Caki2 (cell line): Measurements from ENCODE around the gene ARHGAP4. TPM values are rescaled to one million over a fixed set of nuclear protein-coding genes. Genes with fewer than 3 reads are reported as not detected.

Experiments
- DNase-seq: peaks from one replicate; pipeline ENCODE4 v3.0.0-alpha.2; 2015; ENCODE audit warnings: low read depth
- in situ Hi-C: cut with HindIII; loops from 2 replicates; pipeline ENCODE4 v1.10.0; 2016; ENCODE audit warnings: low sequenced_read_pairs, low pct_unique_long_range_greater_than_20kb, mixed read lengths
- total RNA-seq: library from RNA; depleted of rRNA; stranded (reverse); fragments of >200 nt; shearing (Covaris generic); gene quantifications from 2 replicates; pipeline ENCODE4 v1.2.3, GENCODE V29; 2014; ENCODE audit warnings: low replicate concordance; rRNA removed

Gene ARHGAP4
- total RNA-seq, result 8.1 and 15.3 TPM in 2 replicates

GRCh38 chrX:153925739-153926551 is at the start of gene ARHGAP4:
Gene ARHGAP4, minus strand, starts transcription at chrX:153926264. Its CDS starts 62 bp downstream, at chrX:153926202.
- in situ Hi-C loops, result no loop called here
- no peak for DNase-seq

- in situ Hi-C loops, result no loop called here
- no peak for DNase-seq
These were observed 48.7 kb upstream of the ARHGAP4 start for GRCh38 chrX:153974726-153975286.

- no peak for DNase-seq
- in situ Hi-C loops, result no loop called here
These were observed 48.1 kb upstream of the ARHGAP4 start for GRCh38 chrX:153974003-153974725.

GRCh38 chrX:153973127-153974002 is 47.3 kb upstream of the ARHGAP4 start:
- in situ Hi-C loops, result no loop called here

GRCh38 chrX:153972368-153973126 is 46.5 kb upstream of the ARHGAP4 start, which contains the start of gene TMEM187:
Gene TMEM187, plus strand, starts transcription at chrX:153972754. Its CDS starts 9,309 bp downstream, at chrX:153982063.
- DNase-seq, result peak; percentile 88
- in situ Hi-C loops, result no loop called here

More at GRCh38 chrX:153973127-153974002, 47.3 kb upstream of the ARHGAP4 start:
- no peak for DNase-seq

- in situ Hi-C loops, result no loop called here
- DNase-seq, result peak; percentile 87
These were observed 45.6 kb upstream of the ARHGAP4 start, which contains the start of gene HCFC1 for GRCh38 chrX:153971450-153972367. Gene HCFC1, minus strand, starts transcription at chrX:153971818. Its CDS starts 978 bp downstream, at chrX:153970840.

GRCh38 chrX:153971124-153971449 is 45.0 kb upstream of the ARHGAP4 start:
- peak; percentile 81 for DNase-seq
- in situ Hi-C loops, result no loop called here

- peak; percentile 66 for DNase-seq
- in situ Hi-C loops, result no loop called here
These were observed 44.5 kb upstream of the ARHGAP4 start for GRCh38 chrX:153970357-153971123.

GRCh38 chrX:153969904-153970356 is 43.9 kb upstream of the ARHGAP4 start:
- in situ Hi-C loops, result no loop called here
- DNase-seq, result peak; percentile 22

- DNase-seq, result no peak
- in situ Hi-C loops, result no loop called here
These were observed 43.2 kb upstream of the ARHGAP4 start for GRCh38 chrX:153969125-153969903.

GRCh38 chrX:153968754-153969124 is 42.7 kb upstream of the ARHGAP4 start:
- no peak for DNase-seq
- in situ Hi-C loops, result no loop called here

GRCh38 chrX:153968255-153968654 is 42.2 kb upstream of the ARHGAP4 start:
- in situ Hi-C loops, result no loop called here
- no peak for DNase-seq

GRCh38 chrX:153967536-153968224 is 41.6 kb upstream of the ARHGAP4 start:
- no peak for DNase-seq
- in situ Hi-C loops, result no loop called here

- DNase-seq, result no peak
- in situ Hi-C loops, result no loop called here
These were observed 40.9 kb upstream of the ARHGAP4 start for GRCh38 chrX:153966841-153967535.
